Inferior parietal cortex (tissue), 1 donor: ENCODE results near the gene RASGRP3.
"Not testable (repeated sequence)": the region's sequence is repeated elsewhere in the genome, so short reads cannot be mapped to it uniquely, and the experiment has no call there.

Experiments
- DNase-seq: peaks from one replicate; pipeline ENCODE4 v3.0.0-alpha.2; 2016; ENCODE audit errors: extremely low spot score

RASGRP3 gene, protein sequence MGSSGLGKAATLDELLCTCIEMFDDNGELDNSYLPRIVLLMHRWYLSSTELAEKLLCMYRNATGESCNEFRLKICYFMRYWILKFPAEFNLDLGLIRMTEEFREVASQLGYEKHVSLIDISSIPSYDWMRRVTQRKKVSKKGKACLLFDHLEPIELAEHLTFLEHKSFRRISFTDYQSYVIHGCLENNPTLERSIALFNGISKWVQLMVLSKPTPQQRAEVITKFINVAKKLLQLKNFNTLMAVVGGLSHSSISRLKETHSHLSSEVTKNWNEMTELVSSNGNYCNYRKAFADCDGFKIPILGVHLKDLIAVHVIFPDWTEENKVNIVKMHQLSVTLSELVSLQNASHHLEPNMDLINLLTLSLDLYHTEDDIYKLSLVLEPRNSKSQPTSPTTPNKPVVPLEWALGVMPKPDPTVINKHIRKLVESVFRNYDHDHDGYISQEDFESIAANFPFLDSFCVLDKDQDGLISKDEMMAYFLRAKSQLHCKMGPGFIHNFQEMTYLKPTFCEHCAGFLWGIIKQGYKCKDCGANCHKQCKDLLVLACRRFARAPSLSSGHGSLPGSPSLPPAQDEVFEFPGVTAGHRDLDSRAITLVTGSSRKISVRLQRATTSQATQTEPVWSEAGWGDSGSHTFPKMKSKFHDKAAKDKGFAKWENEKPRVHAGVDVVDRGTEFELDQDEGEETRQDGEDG

DNA sequence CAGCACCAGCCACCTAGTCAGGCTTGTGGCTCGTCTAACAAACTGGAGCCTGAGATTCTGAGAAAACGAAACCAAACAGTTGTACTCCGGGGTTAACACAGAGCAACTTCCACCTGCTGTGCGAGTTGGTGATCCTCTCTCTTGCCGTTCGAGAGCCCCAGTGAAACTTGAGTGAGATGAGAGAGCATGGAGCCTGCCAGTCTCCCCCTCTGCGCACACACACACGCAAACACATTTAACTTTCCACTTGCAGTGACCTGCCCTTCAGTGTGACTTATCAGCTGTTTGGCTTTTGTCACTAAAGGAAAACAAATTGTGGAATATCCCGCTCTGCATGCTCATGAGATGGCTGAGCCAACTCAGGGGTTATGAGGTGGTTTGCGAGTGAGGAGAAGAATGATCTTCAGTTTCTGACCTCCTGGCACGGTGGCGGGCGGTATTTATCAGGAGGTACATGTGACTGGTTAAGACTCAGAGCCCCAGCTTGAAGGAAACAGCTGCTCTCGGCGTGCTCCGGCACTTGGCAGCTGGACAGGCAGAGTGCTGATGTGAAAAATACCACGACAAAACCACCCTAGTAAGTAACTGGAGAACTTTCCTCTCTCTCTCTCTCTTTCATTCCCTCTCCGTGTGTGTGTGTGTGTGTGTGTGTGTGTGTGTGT lies at the start of gene RASGRP3:
Gene RASGRP3 (plus strand): TSS at position 519 of the 662 bp plus-strand sequence. CDS start 38,488 bp downstream, outside the sequence.
- DNase-seq, result peak; percentile 73

DNA sequence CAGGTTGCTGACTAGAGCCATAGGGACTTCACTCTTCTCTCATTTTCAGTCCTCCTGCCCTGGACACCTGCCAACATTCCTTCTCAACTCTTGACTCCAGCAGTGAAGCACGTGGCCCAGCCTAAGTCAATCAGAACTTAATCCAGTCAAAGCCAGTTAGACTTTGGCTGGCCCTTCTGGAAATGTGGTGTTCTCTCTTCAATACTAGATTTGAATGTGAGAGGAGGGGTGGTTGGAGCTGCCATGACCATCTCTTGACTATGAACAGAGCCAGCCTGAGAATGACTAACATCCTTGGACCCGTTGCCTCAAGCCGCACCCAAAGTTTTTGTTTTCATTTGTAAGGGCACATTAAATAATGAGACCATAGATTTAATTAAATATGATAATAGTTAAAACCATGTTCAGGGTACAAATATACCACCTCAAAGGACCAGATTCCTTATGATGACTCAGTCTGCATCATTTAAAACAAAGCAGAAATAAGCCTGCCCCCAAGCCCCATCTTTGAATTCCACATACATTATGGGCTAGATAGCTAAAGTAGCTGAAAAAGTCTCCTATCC lies 49.7 kb upstream of the RASGRP3 start:
- no peak for DNase-seq

DNA sequence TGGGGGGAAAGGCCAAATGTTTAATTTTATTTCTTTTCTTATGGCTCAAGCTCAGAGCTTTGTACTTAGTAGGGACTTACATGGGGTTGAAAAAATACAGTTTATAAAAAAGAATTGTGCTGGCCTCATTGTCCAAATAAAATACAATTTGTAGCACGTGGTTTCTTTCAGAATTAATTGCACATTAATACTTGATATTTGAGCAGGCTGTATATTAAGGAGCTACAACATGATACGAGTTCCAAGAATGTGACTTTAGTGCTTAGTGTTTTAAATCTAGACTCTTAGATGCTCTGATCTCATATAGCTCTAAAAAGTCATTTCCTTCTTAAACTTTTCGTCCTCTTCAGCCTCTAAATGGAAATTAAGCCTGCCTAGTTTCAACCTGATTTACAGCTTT lies 46.4 kb upstream of the RASGRP3 start:
- DNase-seq, result no peak

DNA sequence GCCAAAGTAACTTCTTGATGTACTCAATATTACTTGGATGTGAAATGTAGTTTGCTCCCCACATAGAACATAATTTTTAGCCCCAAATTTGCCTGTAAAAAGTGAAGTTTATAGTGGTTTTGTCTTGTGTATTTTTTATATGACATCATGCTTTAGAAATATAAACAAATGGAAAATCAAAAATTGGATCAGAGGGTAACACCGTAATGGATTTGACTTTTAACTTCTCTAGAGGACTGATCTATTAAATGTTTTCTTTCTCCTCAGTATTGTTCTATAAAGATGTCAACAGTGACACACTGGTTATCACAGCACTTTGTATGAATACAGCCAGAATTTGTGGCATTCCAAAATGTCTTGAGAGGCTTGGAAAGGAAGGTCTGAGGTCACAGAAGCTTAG lies 45.6 kb upstream of the RASGRP3 start:
- no peak for DNase-seq

DNA sequence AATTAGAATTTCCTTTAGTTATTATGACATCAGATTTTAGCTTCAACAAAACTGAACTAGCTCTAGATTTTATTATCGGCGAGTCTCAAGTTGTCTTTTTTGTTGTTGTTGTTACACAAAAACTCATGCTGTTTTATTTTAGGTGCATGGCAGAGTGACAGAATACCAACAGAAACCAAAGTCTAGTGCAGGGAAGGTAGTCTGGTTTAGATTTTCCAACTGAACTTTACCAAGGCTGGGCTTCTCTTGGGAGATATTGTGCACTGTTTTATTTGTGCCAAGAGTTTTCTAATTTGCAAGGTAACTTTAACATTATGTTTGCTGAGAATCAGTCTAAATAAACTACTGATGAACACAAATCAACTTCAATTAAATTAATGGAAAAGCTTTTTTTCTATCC lies 43.6 kb upstream of the RASGRP3 start:
- DNase-seq, result no peak

DNA sequence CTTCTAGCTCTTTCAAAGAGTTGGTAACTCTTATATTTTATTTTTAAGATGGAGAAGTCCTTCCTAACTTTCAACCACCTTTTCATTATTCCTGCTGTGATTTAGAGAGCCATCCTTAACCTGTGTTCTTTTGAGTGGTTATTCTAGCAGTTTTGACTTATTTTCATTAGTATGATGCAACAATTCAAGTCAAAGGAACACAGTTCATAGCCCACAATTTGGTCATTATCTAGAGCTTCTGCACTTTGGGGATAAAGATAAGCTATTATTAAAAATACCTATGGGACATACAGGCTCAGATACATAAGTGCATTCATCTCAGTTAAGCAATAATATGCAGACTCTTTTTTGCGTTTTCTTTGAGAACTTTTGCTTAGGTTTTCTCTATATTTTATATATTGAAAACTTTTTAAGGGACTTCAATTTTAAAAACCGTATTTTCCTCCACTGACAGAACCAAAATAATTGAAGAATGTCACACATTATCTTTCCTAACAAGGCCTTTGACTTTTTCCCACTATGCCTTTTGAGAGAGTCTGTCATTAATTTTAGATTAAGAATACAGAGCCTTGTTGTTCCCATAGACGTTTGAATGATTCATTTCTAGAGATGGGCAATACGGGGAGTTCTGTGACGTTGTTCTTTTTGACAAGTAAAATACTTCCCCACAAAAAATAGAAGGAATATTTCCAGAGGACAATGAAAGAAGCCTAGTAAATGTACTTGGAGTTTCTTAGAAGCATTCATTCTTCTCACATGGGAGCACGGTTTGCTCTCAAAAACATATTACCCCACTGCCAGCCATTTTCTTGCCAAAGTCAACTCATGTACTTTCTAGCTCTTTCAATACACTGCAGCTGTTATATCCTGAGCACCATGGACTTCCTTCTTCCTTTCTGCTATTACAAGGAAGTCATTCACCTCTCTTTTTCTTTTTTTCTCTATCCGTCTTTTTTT lies 42.9 kb upstream of the RASGRP3 start:
- DNase-seq, result no peak

DNA sequence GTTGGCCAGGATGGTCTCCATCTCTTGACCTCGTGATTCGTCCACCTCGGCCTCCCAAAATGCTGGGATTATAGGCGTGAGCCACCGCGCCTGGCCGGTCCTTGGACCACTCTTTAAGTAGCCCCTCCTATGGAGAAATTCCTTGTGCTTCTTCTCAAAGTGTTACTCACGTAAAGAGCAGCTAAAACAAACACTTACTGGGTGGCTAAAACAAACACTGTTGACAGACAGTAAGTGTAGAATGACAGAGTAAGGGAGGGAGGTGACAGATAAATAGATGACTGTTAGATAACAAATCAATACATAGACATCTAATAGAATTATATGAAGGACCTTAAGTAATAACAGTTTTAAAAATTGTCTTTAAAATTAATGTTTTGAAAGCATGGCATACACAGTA lies 40.9 kb upstream of the RASGRP3 start:
- no peak for DNase-seq

DNA sequence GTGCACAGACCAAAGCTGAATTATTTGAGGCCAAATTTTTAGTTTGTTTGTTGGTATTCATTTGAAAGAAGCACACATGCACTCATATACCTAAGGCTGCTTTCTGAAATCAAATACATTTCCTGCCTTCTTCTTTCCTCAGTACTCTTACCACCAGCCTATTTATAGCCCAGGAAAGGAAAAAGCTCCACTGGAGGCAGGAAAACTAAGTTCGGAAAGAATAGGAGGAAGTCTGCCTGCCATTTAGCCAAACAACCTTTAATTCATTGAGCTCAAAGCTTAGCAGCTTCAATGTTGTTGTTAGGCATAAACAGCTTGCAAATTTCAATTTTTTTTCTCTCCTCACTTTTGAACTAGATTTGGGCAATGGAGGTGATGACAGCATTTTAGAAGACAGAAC lies 40.4 kb upstream of the RASGRP3 start:
- DNase-seq, result no peak

DNA sequence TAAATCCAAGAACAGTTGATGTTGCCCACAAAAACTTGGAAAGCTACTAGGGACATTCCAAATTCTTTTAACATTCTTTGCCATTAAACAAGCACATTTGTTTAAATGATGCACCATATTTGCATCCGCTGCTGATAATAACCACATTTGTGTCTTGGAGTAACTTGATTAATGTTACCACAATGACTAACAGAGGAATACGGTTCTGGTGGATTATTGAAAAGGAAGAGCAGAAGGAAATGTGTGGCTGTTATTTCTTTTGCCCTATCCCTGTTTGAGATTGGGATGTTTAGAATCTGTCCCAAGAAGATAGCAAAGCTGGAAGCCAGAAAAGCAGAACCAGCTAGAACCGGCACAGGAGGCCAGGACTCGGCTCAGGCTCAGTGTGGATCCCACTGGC lies 39.2 kb upstream of the RASGRP3 start:
- no peak for DNase-seq

DNA sequence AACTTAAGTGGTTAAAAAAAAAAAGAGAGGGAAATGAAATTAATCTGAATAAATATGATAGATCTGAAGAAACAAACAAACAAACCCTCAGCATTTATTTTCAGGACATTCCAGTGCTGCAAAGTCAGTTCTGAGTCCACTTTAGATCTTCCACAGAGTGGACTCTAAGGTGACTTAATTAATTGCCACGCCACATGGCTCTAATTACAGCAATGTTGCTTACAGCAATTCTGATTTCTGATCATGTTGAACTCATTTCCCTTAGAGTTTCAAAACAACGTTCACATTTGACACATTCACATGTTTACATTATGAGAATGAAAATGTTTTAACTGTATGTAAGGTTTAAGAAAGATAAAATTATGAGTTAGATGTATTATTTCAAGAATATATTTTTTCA lies 38.6 kb upstream of the RASGRP3 start:
- DNase-seq, result no peak

DNA sequence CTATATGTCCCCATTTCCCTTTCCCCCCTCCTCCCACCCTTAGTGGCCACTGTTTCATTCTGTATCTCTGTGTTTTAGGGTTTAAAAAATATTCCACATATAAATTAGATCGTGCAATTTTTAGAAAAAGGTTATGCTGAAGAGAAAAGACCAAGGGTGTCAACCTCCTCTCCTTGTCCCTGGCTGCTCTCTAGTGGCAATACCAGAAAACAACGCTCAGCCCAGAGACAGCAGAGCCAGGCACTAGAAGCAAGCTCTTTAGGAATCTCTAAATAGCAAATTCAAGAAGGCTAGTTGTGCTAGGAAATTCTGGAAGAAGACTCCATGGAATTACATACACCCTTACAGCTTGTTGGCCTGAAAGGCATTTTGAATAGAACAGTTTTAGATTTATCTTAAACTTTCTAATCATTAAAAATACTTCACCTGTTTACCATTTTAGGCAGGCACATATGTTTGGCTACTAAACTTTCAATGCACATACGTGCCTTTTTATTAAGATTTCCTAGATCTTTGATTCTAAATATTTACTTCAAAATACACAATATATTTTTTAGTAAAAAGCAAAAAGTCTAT lies 35.1 kb upstream of the RASGRP3 start:
- DNase-seq, result peak; percentile 83

DNA sequence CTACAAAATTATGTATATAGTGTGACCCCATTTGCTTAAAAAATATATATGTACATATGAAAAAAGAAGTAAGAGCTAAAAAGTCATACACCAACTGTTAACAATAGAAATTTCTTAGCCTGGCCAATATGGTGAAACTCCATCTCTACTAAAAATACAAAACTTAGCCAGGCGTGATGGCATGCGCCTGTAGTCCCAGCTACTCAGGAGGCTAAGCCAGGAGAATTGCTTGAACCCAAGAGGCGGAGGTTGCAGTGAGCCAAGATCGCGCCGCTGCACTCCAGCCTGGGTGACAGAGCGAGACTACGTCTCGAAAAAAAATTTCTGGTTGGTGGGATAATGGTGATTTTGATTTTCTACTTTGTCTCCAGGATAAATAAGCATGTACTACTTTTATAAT lies 34.4 kb upstream of the RASGRP3 start:
- not testable (repeated sequence) for DNase-seq

DNA sequence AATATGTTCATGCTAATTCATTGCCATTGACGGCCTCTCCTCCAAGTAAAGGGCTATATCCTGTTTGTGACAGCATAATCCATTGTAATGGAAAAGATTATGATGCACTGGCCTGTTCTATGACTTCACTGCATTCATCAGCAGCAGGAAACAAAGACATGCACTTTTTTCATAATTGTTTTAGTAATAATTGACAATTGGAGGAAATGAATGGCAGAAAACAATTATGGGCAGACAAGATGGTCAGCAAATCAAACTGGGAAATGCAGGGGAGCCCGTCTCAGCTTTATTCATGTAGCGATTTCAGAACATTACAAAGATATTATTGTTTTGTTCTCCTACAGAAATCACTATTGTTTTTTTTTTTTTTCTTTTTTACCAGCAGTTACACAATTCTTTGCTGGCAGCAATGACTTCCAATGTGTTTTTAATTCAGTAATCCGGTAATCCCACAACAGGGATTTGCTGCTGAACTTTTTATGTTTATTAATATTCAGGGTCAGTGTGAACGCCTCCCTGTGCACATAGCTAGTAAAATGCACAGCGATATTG lies 33.8 kb upstream of the RASGRP3 start:
- peak; percentile 53 for DNase-seq

DNA sequence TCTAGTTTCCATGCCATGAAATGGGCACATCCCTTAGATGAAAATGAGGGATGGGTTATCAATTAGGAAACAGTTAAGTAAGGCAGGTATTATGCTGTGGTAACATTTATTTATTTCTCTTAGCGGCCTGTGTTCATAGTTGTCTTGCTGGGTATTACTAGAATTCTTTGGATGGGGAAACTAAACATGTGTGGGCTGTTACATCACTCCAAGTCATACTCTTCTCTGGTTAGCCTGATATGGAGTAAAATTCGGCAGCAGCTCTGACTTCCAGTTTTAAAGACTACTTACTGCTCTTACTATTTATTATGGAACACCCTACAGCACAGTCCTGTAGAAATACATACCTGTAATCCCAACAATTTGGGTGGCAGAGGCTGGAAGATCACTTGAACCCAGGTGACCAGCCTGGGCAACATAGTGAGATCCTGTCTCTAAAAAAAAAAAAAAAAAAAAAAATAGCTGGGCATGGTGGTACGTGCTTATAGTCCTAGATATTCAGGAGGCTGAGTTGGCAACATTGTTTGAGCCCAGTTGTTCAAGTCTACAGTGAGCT lies 33.1 kb upstream of the RASGRP3 start:
- no peak for DNase-seq

DNA sequence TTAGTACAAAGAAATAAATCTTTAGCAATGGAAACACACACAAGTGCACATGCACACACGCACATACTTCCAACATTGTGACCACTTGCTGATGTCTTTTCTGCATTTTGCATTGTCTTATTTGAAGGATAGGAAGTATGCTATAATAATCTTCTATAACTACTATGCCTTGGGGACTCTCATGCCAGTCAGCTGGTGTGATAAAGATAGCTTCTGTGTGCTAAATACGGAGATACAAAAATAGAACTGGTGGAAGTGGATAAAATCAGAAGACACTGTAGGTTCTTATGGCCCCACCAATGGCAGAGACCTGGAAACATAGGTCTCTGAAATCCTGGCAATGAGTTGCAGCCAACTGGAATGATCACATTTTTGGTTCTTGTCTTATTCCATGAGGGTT lies 31.5 kb upstream of the RASGRP3 start:
- DNase-seq, result no peak

DNA sequence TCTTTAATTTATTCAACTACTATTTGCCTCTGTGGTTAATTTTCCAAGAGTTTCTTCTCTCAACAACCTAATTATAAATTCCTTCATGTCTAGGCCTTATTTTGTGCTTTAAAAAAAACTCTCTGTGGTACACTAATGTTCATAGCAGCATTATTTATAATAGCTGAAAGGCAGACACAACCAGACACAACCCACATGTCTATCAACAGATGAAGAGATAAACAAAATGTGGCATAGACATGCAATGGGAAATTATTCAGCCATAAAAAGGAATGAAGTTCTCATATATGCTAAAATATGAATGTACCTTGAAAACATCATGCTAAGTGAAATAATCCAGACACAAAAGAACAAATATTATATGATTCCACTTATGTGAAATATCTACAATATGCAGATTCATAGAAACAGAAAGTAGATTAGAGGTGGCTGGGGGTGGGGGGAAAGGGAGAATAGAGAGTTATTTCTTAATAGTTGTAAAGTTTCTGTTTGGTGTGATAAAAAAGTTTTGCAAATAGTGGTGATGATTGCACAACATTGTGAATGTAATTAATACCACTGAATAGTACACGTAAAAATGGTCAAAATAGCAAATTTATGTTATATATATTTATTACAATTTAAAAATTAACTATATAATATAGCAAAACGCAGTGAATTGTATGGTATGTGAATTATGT lies 28.1 kb upstream of the RASGRP3 start:
- DNase-seq, result no peak

DNA sequence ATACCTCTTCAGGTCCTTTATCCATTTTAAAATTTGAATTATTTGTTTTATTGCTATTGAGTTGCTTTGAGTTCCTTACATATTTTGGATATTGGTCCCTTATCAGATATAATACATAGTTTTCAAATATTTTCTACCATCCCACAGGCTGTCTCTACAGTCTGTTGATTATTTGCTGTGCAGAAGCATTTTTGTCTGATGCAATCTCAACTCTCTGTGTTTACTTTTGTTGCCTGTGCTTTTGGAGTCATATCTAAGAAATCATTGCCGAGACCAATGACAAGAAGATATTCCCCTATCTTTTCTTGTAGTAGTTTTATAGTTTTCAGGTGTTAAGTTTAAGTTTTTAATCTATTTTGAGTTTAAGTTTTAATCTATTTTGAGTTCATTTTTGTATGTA lies 25.2 kb upstream of the RASGRP3 start:
- no peak for DNase-seq

DNA sequence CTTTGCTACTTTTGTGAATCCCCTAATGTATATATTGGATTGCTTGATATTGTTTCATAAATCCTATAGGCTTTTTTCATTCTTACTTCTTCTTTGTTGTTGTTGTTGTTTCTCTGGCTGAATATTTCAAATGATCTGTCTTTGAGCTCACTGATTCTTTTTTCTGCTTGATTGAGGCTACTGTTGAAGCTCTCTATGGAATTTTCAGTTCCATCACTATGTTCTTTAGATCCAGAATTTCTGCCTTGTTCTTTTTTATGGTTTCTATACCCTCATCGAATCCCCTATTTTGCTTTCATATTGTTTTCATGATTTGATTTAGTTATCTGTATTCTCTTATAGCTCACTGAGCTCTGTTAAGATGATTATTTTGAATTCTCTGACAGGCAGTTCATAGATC lies 24.6 kb upstream of the RASGRP3 start:
- no peak for DNase-seq

DNA sequence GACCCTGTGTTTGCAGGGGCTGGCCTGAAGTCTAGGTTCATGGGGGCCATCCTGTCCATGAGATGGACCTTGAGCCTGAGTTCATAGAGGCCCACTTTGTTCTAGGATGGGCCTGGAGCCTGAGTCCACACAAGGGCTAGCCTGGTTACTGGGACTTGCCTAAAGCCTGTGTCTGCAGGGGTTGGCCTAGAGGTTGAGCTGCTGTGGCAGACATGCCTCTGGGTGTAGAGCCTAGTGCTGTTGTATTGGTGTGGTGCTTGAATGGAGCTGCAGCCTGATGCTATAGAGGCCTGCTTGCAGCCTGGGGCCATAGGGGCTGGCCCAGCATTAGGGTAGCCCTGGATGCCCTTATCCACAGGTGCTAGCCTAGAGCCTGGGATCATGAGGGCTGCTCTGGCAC lies 23.9 kb upstream of the RASGRP3 start:
- DNase-seq, result no peak
